ENCODE results near the gene MACROD1. TPM values are rescaled to one million over a fixed set of nuclear protein-coding genes. Genes with fewer than 3 reads are reported as not detected.

MACROD1 gene
- total and polyA plus RNA-seq, 9 of the 15 experiments (the other 6 are each of a cell fraction or from before 2014, with no cell fraction given), result 1.1 to 60.0 (median 26.4) TPM

GRCh38 chr11:64007629-64008282 lies 158.2 kb downstream of the MACROD1 start (continued):
- TF ChIP-seq MXI1 (IDR thresholded peaks at IDR 0.05; ENCODE audit: low read depth, low read length) (0 out of 2 replicates have a peak, but pooled peaks have one; percentile 36), ZBTB1 (CRISPR knock-in tag; IDR thresholded peaks at IDR 0.05; ENCODE audit: borderline replicate concordance, low read depth) (no peak), ZNF696 (CRISPR knock-in tag; conservative IDR thresholded peaks at IDR 0.05) (no peak), NCOR1 (IDR thresholded peaks at IDR 0.05) (peak; percentile 94), TFE3 (CRISPR knock-in tag; IDR thresholded peaks at IDR 0.05) (no peak), ZNF398 (CRISPR knock-in tag; IDR thresholded peaks at IDR 0.05) (no peak), CAMTA2 (CRISPR knock-in tag; conservative IDR thresholded peaks at IDR 0.05) (no peak), TCF3 (CRISPR knock-in tag; IDR thresholded peaks at IDR 0.05) (peak; percentile 98), ARHGAP35 (IDR thresholded peaks at IDR 0.05; ENCODE audit: partially characterized antibody) (no peak), KHSRP (IDR thresholded peaks at IDR 0.05) (no peak), CBFB (CRISPR knock-in tag; IDR thresholded peaks at IDR 0.05) (no peak), SMAD1 (IDR thresholded peaks at IDR 0.05; ENCODE audit: low read depth, low read length, partially characterized antibody) (peak; percentile 74), CBFA2T2 (conservative IDR thresholded peaks at IDR 0.05) (peak; percentile 96), ZNF655 (CRISPR knock-in tag; IDR thresholded peaks at IDR 0.05) (no peak), SAFB (IDR thresholded peaks at IDR 0.05; ENCODE audit: borderline replicate concordance, low read depth, low read length) (peak; percentile 68; the same call in 1 of the 2 replicates), KLF10 (CRISPR knock-in tag; IDR thresholded peaks at IDR 0.05) (no peak), BDP1 (IDR thresholded peaks at IDR 0.05; ENCODE audit: insufficient read depth, insufficient read length) (no peak), HES1 (IDR thresholded peaks at IDR 0.05; ENCODE audit: low read depth) (peak; percentile 95), SREBF1 (IDR thresholded peaks at IDR 0.05; ENCODE audit: borderline replicate concordance, low read depth, low read length) (no peak), ZNF263 (CRISPR knock-in tag; IDR thresholded peaks at IDR 0.05; ENCODE audit: borderline replicate concordance) (peak; percentile 31; the same call in 1 of the 2 replicates), NFYB (IDR thresholded peaks at IDR 0.05; ENCODE audit: extremely low read depth, insufficient read length) (no peak), SMARCA5 (IDR thresholded peaks at IDR 0.05) (no peak), TRIM28 (IDR thresholded peaks at IDR 0.05) (no peak), ERF (CRISPR knock-in tag; IDR thresholded peaks at IDR 0.05) (no peak), SNRNP70 (optimal IDR thresholded peaks at IDR 0.05; ENCODE audit: low read depth, low read length) (no peak), SMAD4 (CRISPR knock-in tag; conservative IDR thresholded peaks at IDR 0.05) (peak; percentile 88), NR2F6 (CRISPR knock-in tag; IDR thresholded peaks at IDR 0.05) (0 out of 2 replicates have a peak, but pooled peaks have one; percentile 7)
